Body of pancreas (tissue), 4 donors: Measurements from ENCODE around the gene RCN2.

Experiments
- CTCF ChIP-seq, 7 experiments: fragments of 450-650 bp in 4 of 7; fragments of 200-600 bp in 3 of 7; sonication (generic) in 3 of 7; IDR thresholded peaks; one replicate each; pipeline ENCODE4 v1.5.1; 2016 to 2019; ENCODE audit warnings: antibody characterized with exemption in 7 of 7
- POLR2A ChIP-seq, 3 donors: fragments of 450-650 bp; IDR thresholded peaks; one replicate each; pipeline ENCODE4 v1.6.1; 2016; ENCODE audit warnings: antibody characterized with exemption in 3 of 3, mild to moderate bottlenecking in 2 of 3

DNA sequence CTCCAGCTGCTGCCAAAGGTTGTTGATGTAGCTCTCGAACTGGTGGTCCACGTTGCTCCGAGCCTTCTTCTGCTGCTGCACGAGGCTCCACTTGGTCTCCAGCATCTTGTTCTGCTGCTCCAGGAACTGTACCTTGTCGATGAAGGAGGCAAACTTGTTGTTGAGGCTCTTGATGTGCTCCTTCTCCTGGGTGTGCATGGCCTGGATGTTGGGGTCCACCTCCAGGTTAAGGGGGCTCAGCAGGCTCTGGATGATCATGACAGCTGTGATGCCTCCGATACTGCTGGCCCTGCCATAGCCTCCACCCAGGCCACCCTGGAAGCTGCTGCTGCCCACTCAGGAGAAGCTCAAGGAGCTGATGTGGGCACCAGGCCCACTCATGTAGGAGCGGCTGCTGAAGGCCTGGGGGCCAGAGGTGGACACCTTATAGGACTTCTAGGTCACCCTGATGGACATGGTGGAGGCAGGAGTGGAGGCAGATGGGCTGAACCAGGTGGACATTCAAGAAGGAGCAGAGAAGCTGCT, 48.5 kb downstream of the RCN2 start:
- TF ChIP-seq CTCF (IDR thresholded peaks at IDR 0.05): no peak
- TF ChIP-seq POLR2A (IDR thresholded peaks at IDR 0.05): no peak
